SK-N-SH treated with all-trans-retinoic acid at 6 μM for 48 hours (cell line): ENCODE data around the gene RNF213.

Experiments used
- BACH2 ChIP-seq: fragments of 250-450 bp; sonication (Bioruptor Pico); IDR thresholded peaks from 2 replicates; pipeline ENCODE4 v1.9.0; 2021; ENCODE audit warnings: mild to moderate bottlenecking, borderline replicate concordance
- CSDC2 ChIP-seq: fragments of 250-450 bp; sonication (Bioruptor Pico); IDR thresholded peaks from 2 replicates; pipeline ENCODE4 v1.5.0; 2020; ENCODE audit warnings: mild to moderate bottlenecking, moderate library complexity
- PATZ1 ChIP-seq: fragments of 250-450 bp; sonication (Bioruptor Pico); IDR thresholded peaks from 2 replicates; pipeline ENCODE4 v1.8.0; 2020; ENCODE audit warnings: mild to moderate bottlenecking, moderate library complexity, borderline replicate concordance
- RARB ChIP-seq: fragments of 250-450 bp; sonication (Bioruptor Pico); IDR thresholded peaks from 2 replicates; pipeline ENCODE4 v1.8.0; 2021; ENCODE audit warnings: mild to moderate bottlenecking, moderate library complexity
- SNAI2 ChIP-seq: fragments of 250-450 bp; sonication (Bioruptor Pico); IDR thresholded peaks from 2 replicates; pipeline ENCODE4 v1.5.0; 2020; ENCODE audit warnings: mild to moderate bottlenecking, moderate library complexity
- TSHZ2 ChIP-seq: fragments of 250-450 bp; sonication (Bioruptor Pico); IDR thresholded peaks from 2 replicates; pipeline ENCODE4 v1.5.0; 2020; ENCODE audit warnings: mild to moderate bottlenecking, moderate library complexity
- ZFP3 ChIP-seq: fragments of 250-450 bp; sonication (Bioruptor Pico); IDR thresholded peaks from 2 replicates; pipeline ENCODE4 v1.5.0; 2020; ENCODE audit warnings: mild to moderate bottlenecking, moderate library complexity
- ZNF70 ChIP-seq: fragments of 450-650 bp; formaldehyde crosslinking; IDR thresholded peaks from 2 replicates; pipeline ENCODE4 v1.5.0; 2020; ENCODE audit warnings: mild to moderate bottlenecking, moderate library complexity

- TF ChIP-seq TSHZ2 (CRISPR knock-in tag) (no peak), SNAI2 (no peak), CSDC2 (CRISPR knock-in tag) (no peak), ZFP3 (CRISPR knock-in tag) (no peak), BACH2 (CRISPR knock-in tag) (no peak), RARB (CRISPR knock-in tag) (no peak), PATZ1 (CRISPR knock-in tag) (no peak), ZNF70 (CRISPR knock-in tag) (no peak)
Observed at GRCh38 chr17:80387071-80387470, 126.4 kb downstream of the RNF213 start.
